PC-9 (cell line): ENCODE results near the gene ZBTB7C.

Experiments
- CTCF ChIP-seq: fragments of 200-600 bp; sonication (generic); conservative IDR thresholded peaks from 2 replicates; pipeline ENCODE4 v1.6.1; 2017; ENCODE audit warnings: mixed run types, antibody characterized with exemption, mild to moderate bottlenecking, moderate library complexity
- EZH2 ChIP-seq: fragments of 200-600 bp; sonication (generic); IDR thresholded peaks from 2 replicates; pipeline ENCODE4 v1.8.0; 2017; ENCODE audit warnings: antibody characterized with exemption, low read depth

- TF ChIP-seq CTCF (no peak), EZH2 (no peak)
These were observed 213.4 kb downstream of the ZBTB7C start for GRCh38 chr18:48195787-48196186.
